Hematopoietic multipotent progenitor cell treated with erythropoietin and hydrocortisone succinate and interleukin-3 and kit ligand, for 17 days (in vitro differentiated cells): ENCODE results near the gene FUS.
"Not testable (repeated sequence)": the region's sequence is repeated elsewhere in the genome, so short reads cannot be mapped to it uniquely, and the experiment has no call there.

Source experiments
- DNase-seq: peaks from one replicate; pipeline ENCODE4 v3.0.0-alpha.2; 2015; ENCODE audit warnings: low spot score

Gene FUS

GRCh38 chr16:31143694-31144148, 36.2 kb upstream of the FUS start:
- no peak for DNase-seq

GRCh38 chr16:31144418-31144817, 35.5 kb upstream of the FUS start:
- DNase-seq: not testable (repeated sequence)

DNA sequence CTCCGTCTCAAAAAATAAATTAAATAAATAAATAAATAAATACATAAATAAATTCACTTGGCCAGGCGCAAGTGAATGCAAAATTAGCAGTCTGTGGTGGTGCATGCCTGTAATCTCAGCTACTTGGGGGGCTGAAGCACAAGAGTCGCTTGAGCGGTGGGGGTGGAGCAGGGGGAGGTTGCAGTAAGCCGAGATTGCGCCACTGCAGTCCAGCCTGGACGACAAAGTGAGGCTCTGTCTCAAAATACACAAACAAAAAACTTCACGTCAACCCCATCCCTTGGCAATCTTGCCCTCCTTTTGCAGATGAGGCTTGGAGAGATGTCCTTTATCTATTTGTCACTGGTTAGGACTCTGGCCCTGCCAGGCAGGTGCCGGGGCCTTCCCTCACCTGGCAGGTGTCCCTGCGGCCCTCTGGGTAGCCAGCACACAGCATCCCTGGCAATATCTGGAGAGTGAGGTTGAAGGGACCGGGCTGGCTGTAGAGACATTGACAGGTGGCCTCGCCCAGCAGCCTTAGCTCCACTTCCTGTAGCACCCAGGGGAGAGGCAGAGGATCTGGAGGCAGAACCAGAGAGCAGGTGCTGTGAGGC, 34.4 kb upstream of the FUS start:
- no peak for DNase-seq

DNA sequence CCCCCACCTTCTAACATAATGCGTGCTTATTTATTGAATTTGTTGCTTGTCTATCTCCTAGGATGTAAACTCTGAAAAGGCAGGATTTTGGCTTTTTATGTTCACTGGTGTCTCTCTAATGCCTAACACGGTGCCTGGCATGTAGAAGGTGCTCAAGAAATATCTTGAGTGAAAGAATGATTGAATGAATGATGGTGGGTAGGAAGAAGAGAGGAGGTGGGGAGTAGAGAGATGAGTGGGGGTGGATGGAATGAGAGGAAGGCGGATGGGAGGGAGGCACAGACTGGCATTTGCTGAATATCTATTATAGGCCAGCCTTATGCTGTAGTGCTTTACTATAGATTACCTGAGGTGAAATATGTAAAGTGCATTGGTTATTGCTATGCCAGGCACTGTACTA, 32.4 kb upstream of the FUS start:
- no peak for DNase-seq

GRCh38 chr16:31148281-31148728, 31.6 kb upstream of the FUS start:
- DNase-seq: no peak

DNA sequence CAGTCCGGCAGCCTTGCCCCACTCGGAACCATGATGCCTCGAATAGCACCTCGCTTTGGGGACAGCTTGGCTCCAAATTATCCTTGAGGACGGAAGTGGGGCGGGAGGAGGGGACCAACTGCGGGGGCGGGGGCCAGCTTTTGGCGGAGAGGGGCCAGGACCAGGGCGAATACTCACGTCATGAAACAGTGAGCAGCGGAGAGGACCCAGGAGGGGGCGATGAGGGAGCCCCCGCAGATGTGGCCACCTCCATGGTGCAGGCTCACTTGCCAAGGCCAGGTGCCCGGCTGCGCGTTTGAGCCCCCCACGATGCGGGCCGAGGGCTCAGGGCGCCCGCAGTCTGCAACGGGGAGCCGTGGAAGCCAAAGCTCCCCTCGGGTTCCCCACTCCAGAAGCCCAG, 31.0 kb upstream of the FUS start:
- DNase-seq: no peak

GRCh38 chr16:31149332-31149731, 30.6 kb upstream of the FUS start:
- no peak for DNase-seq

- no peak for DNase-seq
Measured at GRCh38 chr16:31149894-31150890, 29.7 kb upstream of the FUS start, which contains the start of gene PRSS36. Gene PRSS36 (minus strand): TSS chr16:31150066. CDS start chr16:31150035, 31 bp downstream.

DNA sequence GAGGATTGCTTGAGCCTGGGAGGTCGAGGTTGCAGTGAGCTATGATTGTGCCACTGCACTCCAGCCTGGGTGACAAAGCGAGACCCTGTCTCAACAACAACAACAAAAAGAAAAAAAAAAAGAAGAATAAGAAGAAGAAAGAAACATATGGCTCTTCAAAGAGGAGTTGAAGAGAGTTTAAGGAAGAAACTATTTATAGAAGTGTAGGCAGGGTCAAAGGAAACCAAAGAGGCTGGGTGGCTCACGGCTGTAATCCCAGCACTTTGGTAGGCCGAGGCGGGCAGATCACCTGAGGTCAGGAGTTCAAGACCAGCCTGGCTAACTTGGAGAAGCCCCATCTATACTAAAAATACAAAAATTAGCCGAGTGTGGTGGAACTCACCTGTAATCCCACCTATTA, 29.0 kb upstream of the FUS start:
- not testable (repeated sequence) for DNase-seq

GRCh38 chr16:31157136-31157535, 22.8 kb upstream of the FUS start:
- no peak for DNase-seq

DNA sequence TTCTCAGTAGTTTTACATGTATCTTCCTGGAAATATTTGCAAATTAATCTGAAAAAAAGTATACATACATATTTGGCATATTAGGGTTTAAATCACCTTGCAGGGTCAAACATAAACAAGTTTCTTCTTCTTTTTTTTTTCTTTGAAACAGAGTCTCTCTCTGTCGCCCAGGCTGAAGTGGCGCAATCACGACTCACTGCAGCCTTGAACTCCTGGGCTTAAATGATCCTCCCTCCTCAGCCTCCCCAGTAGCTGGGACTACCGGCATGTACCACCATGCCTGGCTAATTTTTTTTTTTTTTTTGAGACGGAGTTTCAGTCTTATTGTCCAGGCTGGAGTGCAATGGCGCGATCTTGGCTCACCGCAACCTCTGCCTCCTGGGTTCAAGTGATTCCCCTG, 12.6 kb upstream of the FUS start:
- no peak for DNase-seq

GRCh38 chr16:31168848-31169247, 11.1 kb upstream of the FUS start:
- no peak for DNase-seq

DNA sequence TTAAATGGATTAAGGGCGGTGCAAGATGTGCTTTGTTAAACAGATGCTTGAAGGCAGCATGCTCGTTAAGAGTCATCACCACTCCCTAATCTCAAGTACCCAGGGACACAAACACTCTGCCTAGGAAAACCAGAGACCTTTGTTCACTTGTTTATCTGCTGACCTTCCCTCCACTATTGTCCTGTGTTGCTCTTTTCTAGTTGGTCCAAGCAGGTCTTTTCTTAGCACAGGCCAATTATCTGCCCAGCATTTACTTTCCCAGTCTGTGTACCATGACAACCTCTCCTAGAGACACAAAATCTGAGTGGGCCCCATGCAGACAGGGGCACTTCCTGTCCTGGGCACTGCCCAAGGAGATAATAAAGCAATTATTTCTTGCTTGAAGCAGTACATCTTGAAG, 9.9 kb upstream of the FUS start:
- not testable (repeated sequence) for DNase-seq

DNA sequence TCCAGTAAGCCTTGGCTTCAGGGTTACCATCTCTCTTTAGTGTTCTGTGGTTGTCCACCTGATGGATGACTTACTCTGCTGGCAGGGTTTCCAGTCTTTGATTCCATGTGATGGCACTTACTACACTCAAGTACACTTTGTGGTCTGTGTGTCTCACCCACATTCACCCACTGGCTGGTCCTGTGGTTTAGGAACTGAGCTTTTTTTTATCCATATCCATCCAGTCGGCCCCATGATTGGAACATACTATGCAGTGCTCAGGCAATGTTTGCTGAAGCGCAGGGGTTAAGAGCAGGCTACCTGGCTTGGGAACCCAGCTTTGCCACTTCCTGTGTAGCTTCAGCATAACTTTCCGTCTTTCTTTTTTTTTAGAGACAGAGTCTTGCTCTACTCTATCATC, 2.8 kb upstream of the FUS start:
- no peak for DNase-seq

- DNase-seq: no peak
Measured at GRCh38 chr16:31179219-31179746, 656 bp upstream of the FUS start.

GRCh38 chr16:31181102-31181830, 1.3 kb downstream of the FUS start:
- DNase-seq: peak; percentile 59

DNA sequence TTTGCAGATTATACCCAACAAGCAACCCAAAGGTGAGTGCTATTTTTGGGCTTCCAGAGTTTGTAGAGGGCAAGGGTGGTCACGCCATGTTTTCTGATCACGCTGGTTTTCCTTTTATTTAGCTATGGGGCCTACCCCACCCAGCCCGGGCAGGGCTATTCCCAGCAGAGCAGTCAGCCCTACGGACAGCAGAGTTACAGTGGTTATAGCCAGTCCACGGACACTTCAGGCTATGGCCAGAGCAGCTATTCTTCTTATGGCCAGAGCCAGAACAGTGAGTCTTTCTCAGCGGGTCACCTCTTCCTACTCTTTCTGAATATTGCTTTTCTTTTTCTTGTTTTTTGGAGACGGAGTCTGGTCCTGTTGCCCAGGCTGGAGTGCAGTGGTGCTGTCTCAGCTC, 2.5 kb downstream of the FUS start:
- DNase-seq: no peak

- no peak for DNase-seq
Measured at GRCh38 chr16:31183432-31184428, 3.8 kb downstream of the FUS start.

DNA sequence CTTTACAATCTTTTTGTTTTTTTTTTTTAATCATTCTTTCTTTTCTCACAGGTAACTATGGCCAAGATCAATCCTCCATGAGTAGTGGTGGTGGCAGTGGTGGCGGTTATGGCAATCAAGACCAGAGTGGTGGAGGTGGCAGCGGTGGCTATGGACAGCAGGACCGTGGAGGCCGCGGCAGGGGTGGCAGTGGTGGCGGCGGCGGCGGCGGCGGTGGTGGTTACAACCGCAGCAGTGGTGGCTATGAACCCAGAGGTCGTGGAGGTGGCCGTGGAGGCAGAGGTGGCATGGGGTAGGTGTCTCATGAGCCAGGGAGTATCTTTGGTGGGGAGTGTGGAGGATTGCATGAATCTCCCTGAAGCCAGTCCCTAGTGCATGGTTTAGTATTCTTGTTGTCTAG, 4.9 kb downstream of the FUS start:
- no peak for DNase-seq

- DNase-seq: no peak
Measured at GRCh38 chr16:31185339-31185738, 5.4 kb downstream of the FUS start.

GRCh38 chr16:31186176-31186575, 6.2 kb downstream of the FUS start:
- DNase-seq: no peak
